ENCODE measurements around the gene NUBP1.
A peak's percentile ranks its signal among the peaks of the same experiment; 100 is the strongest.
"Not testable (repeated sequence)": the region's sequence is repeated elsewhere in the genome, so short reads cannot be mapped to it uniquely, and the experiment has no call there.

The NUBP1 gene

GRCh38 chr16:10743610-10744369 is at the start of gene NUBP1:
Gene NUBP1 (plus strand): TSS chr16:10743842. CDS start chr16:10743864, 22 bp downstream.
- DNase-seq: peak; percentile 95 to 96

DNA sequence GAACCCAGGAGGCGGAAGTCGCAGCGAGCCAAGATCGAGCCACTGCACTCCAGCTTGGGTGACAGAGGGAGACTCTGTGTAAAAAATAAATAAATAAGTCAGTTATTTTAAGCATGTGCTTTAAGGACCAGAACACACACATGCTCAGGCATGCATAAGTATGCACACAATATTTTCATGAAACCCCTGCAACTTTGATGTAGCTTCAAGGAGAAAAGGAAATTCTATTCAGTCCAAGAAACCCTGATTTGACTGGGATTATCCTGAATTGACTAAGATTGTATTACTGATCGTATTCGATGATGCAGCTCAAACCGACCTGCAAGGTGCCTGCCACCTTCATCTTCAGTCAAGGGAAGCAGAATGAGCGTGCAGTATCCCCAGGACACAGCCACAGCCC is 49.8 kb upstream of the NUBP1 start:
- no peak for DNase-seq

DNA sequence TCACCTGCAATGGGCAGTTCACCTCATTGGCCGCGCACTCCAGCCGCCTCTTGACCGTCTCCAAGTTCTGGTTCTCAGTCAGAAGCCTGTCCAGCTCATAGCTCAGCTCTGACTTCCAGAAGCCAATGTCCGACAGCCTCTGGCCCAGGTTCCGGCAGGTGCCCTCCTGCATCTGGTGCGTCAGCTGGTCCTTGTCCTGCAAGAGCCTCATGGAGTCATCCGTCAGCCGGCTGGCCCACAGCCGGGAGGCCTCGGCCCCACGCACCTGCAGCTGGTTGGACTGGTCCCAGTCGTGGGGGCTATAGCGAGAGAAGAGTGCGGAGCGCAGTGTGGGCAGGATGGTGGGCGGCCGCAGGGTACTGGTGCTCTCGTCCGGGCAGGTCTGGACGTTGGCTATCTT is 49.3 kb upstream of the NUBP1 start:
- DNase-seq: no peak

- no peak for DNase-seq
These were observed 48.8 kb upstream of the NUBP1 start, which contains the start of gene TEKT5 for GRCh38 chr16:10694830-10695229. Gene TEKT5 (minus strand): TSS chr16:10694930. CDS start chr16:10694873, 57 bp downstream.

GRCh38 chr16:10699756-10700155 is 43.9 kb upstream of the NUBP1 start:
- no peak for DNase-seq

DNA sequence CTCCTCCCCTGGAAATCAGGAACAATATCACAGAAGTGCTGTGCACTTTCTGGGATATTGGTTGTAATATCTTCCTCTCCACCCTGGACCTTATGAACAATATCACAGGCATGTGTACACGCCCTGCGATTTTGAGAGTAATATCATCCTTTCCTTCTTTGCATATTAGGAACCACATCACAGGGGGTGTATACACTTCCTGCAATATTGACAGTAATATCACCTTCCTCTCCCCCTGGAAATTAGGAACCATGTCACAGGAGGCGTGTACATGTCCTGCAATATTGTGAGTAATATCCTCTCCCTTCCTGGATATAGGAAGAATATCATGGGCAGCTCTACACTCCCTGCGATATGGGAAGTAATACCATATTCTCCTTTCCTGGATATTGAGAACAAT is 34.7 kb upstream of the NUBP1 start:
- no peak for DNase-seq

- DNase-seq: no peak
These were observed 15.4 kb upstream of the NUBP1 start for GRCh38 chr16:10728003-10728887.

GRCh38 chr16:10729104-10730048 is 14.3 kb upstream of the NUBP1 start:
- no peak for DNase-seq

DNA sequence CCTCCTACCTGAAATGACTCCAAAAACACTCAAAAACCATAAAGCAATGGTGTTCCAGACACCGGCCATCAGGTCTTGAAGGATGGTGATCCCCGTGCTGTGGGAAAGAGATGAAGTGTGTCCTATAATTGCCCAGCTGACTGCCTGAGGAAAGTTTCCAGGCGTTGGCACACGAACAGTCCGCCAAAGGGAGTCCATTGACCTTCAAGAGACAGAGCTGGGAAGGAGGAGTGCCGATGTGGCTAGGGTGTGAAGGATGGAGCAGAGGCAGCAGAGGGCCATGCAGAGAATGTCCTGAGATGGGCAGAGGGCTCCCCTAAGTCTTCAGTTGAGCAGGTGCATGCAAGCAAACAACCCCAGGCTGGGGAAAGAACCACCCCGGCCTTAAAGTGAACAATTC is 11.9 kb upstream of the NUBP1 start:
- no peak for DNase-seq

DNA sequence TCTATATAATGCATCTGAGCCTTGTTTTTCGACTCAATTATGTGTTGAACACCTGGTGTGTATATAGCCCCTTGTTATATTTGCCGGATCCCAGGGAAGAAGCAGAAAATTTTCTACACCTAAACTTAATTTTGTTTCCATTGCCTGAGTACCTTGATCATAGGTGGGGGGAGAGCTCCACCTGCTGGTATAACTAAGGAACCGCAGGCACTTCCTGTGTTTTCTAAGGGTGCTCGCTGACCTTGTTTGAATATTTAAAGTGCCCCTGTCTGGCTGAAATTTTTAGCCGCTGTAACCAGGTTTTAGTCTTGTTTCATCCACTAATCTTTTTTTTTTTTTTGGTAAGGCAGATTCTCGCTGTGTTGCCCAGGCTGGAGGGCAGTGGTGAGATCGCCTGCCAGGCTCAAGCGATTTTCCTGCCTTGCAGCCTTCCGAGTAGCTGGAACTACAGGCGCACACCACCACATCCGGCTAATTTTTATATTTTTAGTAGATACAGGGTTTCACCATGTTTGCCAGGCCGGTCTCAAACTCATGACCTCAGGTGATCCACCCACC is 6.5 kb upstream of the NUBP1 start:
- peak; percentile 59 to 64 for DNase-seq

DNA sequence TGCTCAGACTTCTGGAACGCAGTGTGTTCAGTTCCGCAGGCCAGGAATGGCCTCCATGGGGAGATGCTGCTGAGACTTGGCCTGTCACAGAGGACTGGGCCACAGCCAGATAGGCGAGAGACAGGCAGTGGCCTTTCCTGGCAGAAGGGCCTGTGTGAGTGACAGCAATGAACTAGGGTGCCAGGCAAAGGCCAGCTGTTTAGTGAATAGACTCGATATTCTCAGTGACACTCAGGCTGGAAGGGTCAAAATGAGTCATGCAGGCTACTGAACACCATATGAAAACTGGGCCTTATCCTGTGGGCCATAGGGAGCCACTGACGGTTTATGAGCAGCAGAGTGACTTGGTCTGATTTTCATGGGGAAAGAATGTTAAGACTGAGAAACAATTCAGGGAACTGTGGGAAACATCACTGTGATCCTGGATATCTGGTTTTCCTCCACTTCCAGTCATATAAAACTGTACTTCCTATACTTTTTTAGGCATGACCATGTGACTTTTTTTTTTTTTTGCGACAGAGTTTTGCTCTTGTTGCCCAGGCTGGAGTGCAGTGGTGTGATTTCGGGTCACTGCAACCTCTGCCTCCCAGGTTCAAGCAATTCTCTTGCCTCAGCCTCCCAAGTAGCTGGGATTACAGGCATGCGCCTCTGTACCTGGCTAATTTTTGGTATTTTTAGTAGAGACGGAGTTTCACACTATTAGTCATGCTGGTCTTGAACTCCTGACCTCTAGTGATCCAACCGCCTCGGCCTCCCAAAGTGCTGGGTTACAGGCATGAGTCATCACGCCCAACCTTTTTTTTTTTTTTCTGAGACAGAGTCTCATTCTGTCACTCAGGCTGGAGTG is 5.2 kb upstream of the NUBP1 start:
- no peak for DNase-seq

GRCh38 chr16:10740000-10740844 is 3.4 kb upstream of the NUBP1 start:
- no peak for DNase-seq

GRCh38 chr16:10740845-10741208 is 2.8 kb upstream of the NUBP1 start:
- DNase-seq: no peak

DNA sequence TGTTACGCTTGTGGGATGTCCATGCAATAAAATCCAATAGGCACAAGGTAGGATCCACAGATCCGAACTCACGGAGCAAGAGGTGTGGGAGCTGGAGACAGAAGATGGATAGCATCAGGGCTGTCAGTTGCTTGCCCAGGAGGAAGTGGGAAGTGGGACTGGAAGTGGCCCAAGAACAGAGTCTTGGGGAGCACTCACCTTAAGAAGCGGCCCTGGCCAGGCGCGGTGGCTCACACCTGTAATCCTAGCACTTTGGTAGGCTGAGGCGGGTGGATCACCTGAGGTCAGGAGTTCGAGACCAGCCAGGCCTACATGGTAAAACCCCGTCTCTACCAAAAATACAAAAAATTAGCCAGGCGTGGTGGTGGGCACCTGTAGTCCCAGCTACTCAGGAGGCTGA is 2.4 kb upstream of the NUBP1 start:
- not testable (repeated sequence) for DNase-seq

DNA sequence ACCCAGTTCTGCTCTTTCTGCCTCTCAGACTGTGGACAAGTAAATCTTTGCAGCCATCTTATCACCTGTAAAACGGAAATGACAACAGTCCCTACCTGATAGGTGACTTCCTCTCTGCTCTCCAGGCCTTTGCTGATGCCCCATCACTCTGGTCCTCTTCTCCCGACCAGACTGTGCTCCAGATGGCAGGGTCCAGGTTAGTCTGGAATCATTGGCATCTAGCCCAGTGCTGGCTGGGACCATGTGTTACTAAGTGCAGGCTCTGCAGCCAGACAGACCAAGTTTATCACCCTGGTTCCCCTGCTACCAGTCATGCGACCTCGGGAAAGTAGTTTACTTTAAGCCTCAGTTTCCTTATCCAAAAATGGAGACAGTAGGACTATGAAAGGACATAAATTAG is 1.8 kb upstream of the NUBP1 start:
- no peak for DNase-seq

- no peak for DNase-seq
These were observed 424 bp upstream of the NUBP1 start for GRCh38 chr16:10743227-10743609.

DNA sequence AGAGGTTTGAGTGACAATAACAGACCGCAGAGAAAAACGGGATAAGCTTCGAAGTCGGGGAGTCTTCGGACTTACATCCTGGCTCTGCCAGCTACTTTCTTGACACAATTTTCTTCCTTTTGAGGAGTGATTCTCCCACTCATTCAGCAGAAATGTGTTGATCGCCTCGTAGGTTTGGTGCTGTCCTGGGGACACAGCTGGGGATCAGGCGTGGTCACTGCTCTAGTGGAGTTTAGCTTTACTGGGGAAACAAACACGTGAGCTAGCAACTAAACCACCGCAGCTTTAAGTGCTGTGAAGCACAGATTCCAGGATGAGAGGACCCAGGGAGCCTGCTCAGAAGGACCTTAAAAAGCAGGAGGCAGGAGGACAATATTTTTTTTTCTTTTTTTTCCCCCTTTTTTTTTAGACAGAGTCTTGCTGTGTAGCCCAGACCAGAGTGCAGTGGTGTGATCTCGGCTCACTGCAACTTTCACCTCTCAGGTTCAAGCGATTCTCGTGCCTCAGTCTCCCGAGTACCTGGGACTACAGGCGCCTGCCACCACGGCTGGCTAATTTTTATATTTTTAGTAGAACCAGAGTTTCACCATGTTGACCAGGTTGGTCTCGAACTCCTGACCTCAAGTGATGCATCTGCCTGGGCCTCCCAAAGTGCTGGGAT is 858 bp downstream of the NUBP1 start:
- peak in 1 of 2 experiments; percentile 26 for DNase-seq

GRCh38 chr16:10745841-10746240 is 2.2 kb downstream of the NUBP1 start:
- DNase-seq: no peak

GRCh38 chr16:10750793-10751192 is 7.2 kb downstream of the NUBP1 start:
- DNase-seq: no peak

- no peak for DNase-seq
These were observed 7.7 kb downstream of the NUBP1 start for GRCh38 chr16:10751291-10751697.
